MM.1S (cell line): ENCODE measurements around the gene STEAP2.
A peak's percentile ranks its signal among the peaks of the same experiment; 100 is the strongest.

Experiments used
- DNase-seq: peaks from one replicate; pipeline ENCODE4 v3.0.0-alpha.2; 2015
- H2AFZ ChIP-seq: fragments of 300-600 bp; sonication (generic); 2 replicates; pipeline ENCODE4 v1.6.0; 2016; ENCODE audit warnings: antibody characterized with exemption, low read length
- H3F3A ChIP-seq: fragments of 300-600 bp; sonication (generic); 2 replicates; pipeline ENCODE4 v1.6.1; 2016; ENCODE audit warnings: mild to moderate bottlenecking, antibody characterized with exemption, low read length, moderate library complexity, mixed read lengths; ENCODE audit not compliant: insufficient read depth
- H3K27ac ChIP-seq: fragments of 300-600 bp; sonication (generic); 2 replicates; pipeline ENCODE4 v1.5.1; 2016; ENCODE audit warnings: mild to moderate bottlenecking, low read length
- H3K27me3 ChIP-seq: fragments of 300-600 bp; sonication (generic); replicated peaks from 2 replicates; pipeline ENCODE4 v1.6.0; 2016; ENCODE audit warnings: low read length; ENCODE audit not compliant: insufficient read depth
- H3K36me3 ChIP-seq: fragments of 300-600 bp; sonication (generic); replicated peaks from 2 replicates; pipeline ENCODE4 v1.6.1; 2016; ENCODE audit warnings: mild to moderate bottlenecking, low read length, mixed read lengths; ENCODE audit not compliant: insufficient read depth
- H3K4me1 ChIP-seq: fragments of 300-600 bp; sonication (generic); 2 replicates; pipeline ENCODE4 v1.6.1; 2016; ENCODE audit warnings: low read length, mixed read lengths
- H3K4me2 ChIP-seq: fragments of 300-600 bp; sonication (generic); 2 replicates; pipeline ENCODE4 v1.6.0; 2016; ENCODE audit warnings: low read depth, low read length
- H3K4me3 ChIP-seq: fragments of 300-600 bp; sonication (generic); 2 replicates; pipeline ENCODE4 v1.5.1; 2016; ENCODE audit warnings: low read length, mixed read lengths
- H3K79me2 ChIP-seq: fragments of 300-600 bp; sonication (generic); 2 replicates; pipeline ENCODE4 v1.6.1; 2016; ENCODE audit warnings: mixed run types, low read length, mixed read lengths
- H3K9ac ChIP-seq: fragments of 300-600 bp; sonication (generic); 2 replicates; pipeline ENCODE4 v1.6.1; 2016; ENCODE audit warnings: low read length, mixed read lengths
- H3K9me2 ChIP-seq: fragments of 300-600 bp; sonication (generic); replicated peaks from 2 replicates; pipeline ENCODE4 v1.6.1; 2016; ENCODE audit warnings: mild to moderate bottlenecking, low read length, mixed read lengths; ENCODE audit not compliant: insufficient read depth
- H3K9me3 ChIP-seq: fragments of 300-600 bp; sonication (generic); replicated peaks from 2 replicates; pipeline ENCODE4 v1.6.1; 2016; ENCODE audit warnings: mild to moderate bottlenecking, low read length, mixed read lengths; ENCODE audit not compliant: insufficient read depth
- H4K20me1 ChIP-seq: fragments of 300-600 bp; sonication (generic); 2 replicates; pipeline ENCODE4 v1.6.1; 2016; ENCODE audit warnings: mild to moderate bottlenecking, low read length, moderate library complexity, mixed read lengths; ENCODE audit not compliant: insufficient read depth
- CTCF ChIP-seq: fragments of 300-600 bp; sonication (generic); IDR thresholded peaks from 2 replicates; pipeline ENCODE4 v1.5.1; 2016; ENCODE audit warnings: antibody characterized with exemption, low read length, mixed read lengths
- EZH2 ChIP-seq: fragments of 300-600 bp; sonication (generic); optimal IDR thresholded peaks from 2 replicates; pipeline ENCODE3; 2017; ENCODE audit warnings: low read depth, mild to moderate bottlenecking, antibody characterized with exemption, low read length, mixed read lengths
- EZH2phosphoT487 ChIP-seq: fragments of 300-600 bp; sonication (generic); IDR thresholded peaks from 2 replicates; pipeline ENCODE4 v1.6.1; 2018; ENCODE audit warnings: antibody characterized with exemption, low read length

Gene STEAP2

GRCh38 chr7:90243556-90243955, 32.0 kb downstream of the STEAP2 start:
- Histone ChIP-seq H3K27me3 (peaks cover 8% of the 10 kb centered on the region; the same call in 1 of the 2 replicates), H3K9me3 (no peaks in the 10 kb centered on the region), H3K4me1 (peaks cover 6% of the 10 kb centered on the region; the same call in 1 of the 2 replicates), H3K36me3 (no peaks in the 10 kb centered on the region), H3F3A (peaks cover 3% of the 10 kb centered on the region; the same call in 1 of the 2 replicates), H2AFZ (no peak overlapping the region), H3K9ac (no peak overlapping the region), H4K20me1 (no peaks in the 10 kb centered on the region), H3K79me2 (no peaks in the 10 kb centered on the region), H3K9me2 (no peaks in the 10 kb centered on the region), H3K4me2 (no peak overlapping the region), H3K27ac (no peak overlapping the region), H3K4me3 (no peak overlapping the region)
- DNase-seq = no peak
- TF ChIP-seq EZH2phosphoT487 (no peak), EZH2 (no peak), CTCF (no peak)

- Histone ChIP-seq H3K9me2 (no peaks in the 10 kb centered on the region), H3K79me2 (no peaks in the 10 kb centered on the region), H2AFZ (peak overlapping the region; percentile 97), H3K4me2 (peak overlapping the region; percentile 91), H3F3A (peaks cover 3% of the 10 kb centered on the region; the same call in 1 of the 2 replicates), H3K4me1 (peaks cover 6% of the 10 kb centered on the region; the same call in 1 of the 2 replicates), H3K4me3 (peak overlapping the region; percentile 89), H3K36me3 (no peaks in the 10 kb centered on the region), H3K27ac (no peak overlapping the region), H3K27me3 (peaks cover 8% of the 10 kb centered on the region; the same call in 1 of the 2 replicates), H3K9me3 (no peaks in the 10 kb centered on the region), H4K20me1 (no peaks in the 10 kb centered on the region), H3K9ac (peak overlapping the region; percentile 74; the same call in 1 of the 2 replicates)
- TF ChIP-seq CTCF (no peak), EZH2 (no peak), EZH2phosphoT487 (no peak)
- DNase-seq = no peak
Observed at GRCh38 chr7:90244565-90244908, 33.0 kb downstream of the STEAP2 start.

GRCh38 chr7:90244909-90245851, 33.6 kb downstream of the STEAP2 start, which contains the start of gene CFAP69:
CFAP69 (plus strand) TSS chr7:90245174; CDS start chr7:90245425, 251 bp downstream.
- H3K4me2 ChIP-seq = peak within 1 kb of the TSS; percentile 91
- peak within 1 kb of the TSS; percentile 89 for H3K4me3 ChIP-seq
- H3K79me2 ChIP-seq = no peaks in the 10 kb centered on the region
- H3F3A ChIP-seq = peaks cover 3% of the 10 kb centered on the region; the same call in 1 of the 2 replicates
- no peaks in the 10 kb centered on the region for H3K9me2 ChIP-seq
- no peaks in the 10 kb centered on the region for H4K20me1 ChIP-seq
- H3K36me3 ChIP-seq = no peaks in the 10 kb centered on the region
- H3K4me1 ChIP-seq = peaks cover 6% of the 10 kb centered on the region; the same call in 1 of the 2 replicates
- H2AFZ ChIP-seq = peak within 1 kb of the TSS; percentile 97
- no peak within 1 kb of the TSS for H3K27ac ChIP-seq
- peak; percentile 88 for DNase-seq
- H3K9ac ChIP-seq = peak within 1 kb of the TSS; percentile 74
- peak; percentile 19 for TF ChIP-seq CTCF
- no peak for TF ChIP-seq EZH2
- peaks cover 8% of the 10 kb centered on the region; the same call in 1 of the 2 replicates for H3K27me3 ChIP-seq
- H3K9me3 ChIP-seq = no peaks in the 10 kb centered on the region
